Measurements from ENCODE around the gene MAP3K3. TPM values are rescaled to one million over a fixed set of nuclear protein-coding genes. Genes with fewer than 3 reads are reported as not detected.

Gene MAP3K3
- total RNA-seq, 1 experiment from 2014 or later: 24.3 TPM

GRCh38 chr17:63702721-63703015 is 80.5 kb downstream of the MAP3K3 start:
- no peak overlapping the region for H3K18ac ChIP-seq (ENCODE audit: insufficient read length, low read depth, low read length)
- H3K56ac ChIP-seq (ENCODE audit: insufficient read length, low read depth, low read length): no peak overlapping the region
- peak overlapping the region in 1 of 2 experiments; percentile 54; a peak in 2 of 5 replicates for H3K4me3 Mint-ChIP-seq
- H2BK120ac ChIP-seq (ENCODE audit: low read depth, low read length, poor library complexity, severe bottlenecking): no peak overlapping the region
- WGBS (ENCODE audit: extremely low coverage, insufficient read length, low lambda C conversion rate): no CpG with 5 or more reads among the region's 6 CpGs
- no peaks in the 10 kb centered on the region; the same call in 1 of the 2 replicates for H3K4me1 ChIP-seq (ENCODE audit: insufficient read depth, low read length)
- no peaks in the 10 kb centered on the region for H3K9me3 Mint-ChIP-seq
- H3K14ac ChIP-seq (ENCODE audit: insufficient read depth, low read length): no peak overlapping the region
- no peak overlapping the region for H3T11ph ChIP-seq (ENCODE audit: low read length)
- no peak for DNase-seq
- no peaks in the 10 kb centered on the region for H4K20me1 ChIP-seq (ENCODE audit: control insufficient read depth, insufficient read depth, insufficient read length)
- no peak overlapping the region for H4K8ac ChIP-seq (replicated peaks; ENCODE audit: insufficient read length, low read depth, low read length)
- H3K9me3 ChIP-seq (ENCODE audit: control insufficient read depth, low read depth, low read length): no peaks in the 10 kb centered on the region
- H2AFZ ChIP-seq (ENCODE audit: low read length): no peak overlapping the region
- no peak overlapping the region for H2BK15ac ChIP-seq (ENCODE audit: low read depth, low read length)
- no peak overlapping the region for H4K91ac ChIP-seq (ENCODE audit: insufficient read length, low read depth, low read length)
- H3K36me3 Mint-ChIP-seq (ENCODE audit: insufficient read depth in 1 of 3, low read depth in 3 of 3): peaks cover 4 to 40% (median 22%) of the 10 kb centered on the region in 3 experiments
- H3K27me3 Mint-ChIP-seq (ENCODE audit: low read depth): peaks cover 5% of the 10 kb centered on the region
- no peak overlapping the region for H3K4me2 ChIP-seq (ENCODE audit: insufficient read depth, insufficient read length, low read length)
- no peaks in the 10 kb centered on the region for H3K27me3 ChIP-seq (ENCODE audit: insufficient read depth, low read length)
- no peak overlapping the region for H3K27ac ChIP-seq (ENCODE audit: insufficient read length, low read depth, low read length)
- no peak overlapping the region for H2BK20ac ChIP-seq (ENCODE audit: low read depth, low read length, poor library complexity, severe bottlenecking)
- peaks cover 23 to 30% of the 10 kb centered on the region in 2 experiments for H3K4me1 Mint-ChIP-seq
- H3K4ac ChIP-seq (ENCODE audit: low read depth, low read length): no peak overlapping the region
- no peak overlapping the region for H2BK5ac ChIP-seq (ENCODE audit: insufficient read length, low read length)
- no peak overlapping the region for H2BK12ac ChIP-seq (ENCODE audit: insufficient read length, low read depth, low read length)
- H2AK5ac ChIP-seq (ENCODE audit: insufficient read length, low read length): no peak overlapping the region
- no peaks in the 10 kb centered on the region for H3K79me2 ChIP-seq (ENCODE audit: insufficient read depth, low read length)
- no peaks in the 10 kb centered on the region for H3K79me1 ChIP-seq (ENCODE audit: insufficient read depth, low read depth, low read length, poor library complexity, severe bottlenecking)
- no peak overlapping the region for H3K23ac ChIP-seq (ENCODE audit: insufficient read length, low read depth, low read length)
- TF ChIP-seq, protein P1, sequence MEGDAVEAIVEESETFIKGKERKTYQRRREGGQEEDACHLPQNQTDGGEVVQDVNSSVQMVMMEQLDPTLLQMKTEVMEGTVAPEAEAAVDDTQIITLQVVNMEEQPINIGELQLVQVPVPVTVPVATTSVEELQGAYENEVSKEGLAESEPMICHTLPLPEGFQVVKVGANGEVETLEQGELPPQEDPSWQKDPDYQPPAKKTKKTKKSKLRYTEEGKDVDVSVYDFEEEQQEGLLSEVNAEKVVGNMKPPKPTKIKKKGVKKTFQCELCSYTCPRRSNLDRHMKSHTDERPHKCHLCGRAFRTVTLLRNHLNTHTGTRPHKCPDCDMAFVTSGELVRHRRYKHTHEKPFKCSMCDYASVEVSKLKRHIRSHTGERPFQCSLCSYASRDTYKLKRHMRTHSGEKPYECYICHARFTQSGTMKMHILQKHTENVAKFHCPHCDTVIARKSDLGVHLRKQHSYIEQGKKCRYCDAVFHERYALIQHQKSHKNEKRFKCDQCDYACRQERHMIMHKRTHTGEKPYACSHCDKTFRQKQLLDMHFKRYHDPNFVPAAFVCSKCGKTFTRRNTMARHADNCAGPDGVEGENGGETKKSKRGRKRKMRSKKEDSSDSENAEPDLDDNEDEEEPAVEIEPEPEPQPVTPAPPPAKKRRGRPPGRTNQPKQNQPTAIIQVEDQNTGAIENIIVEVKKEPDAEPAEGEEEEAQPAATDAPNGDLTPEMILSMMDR (conservative IDR thresholded peaks at IDR 0.05): no peak
- H3K9ac ChIP-seq (ENCODE audit: extremely low read depth, insufficient read length, low read length): no peak overlapping the region
- H3K27ac Mint-ChIP-seq: peak overlapping the region in 1 of 3 experiments; percentile 39; a peak in 1 of 7 replicates
- peaks cover 20% of the 10 kb centered on the region for H3K23me2 ChIP-seq (ENCODE audit: insufficient read length, low read depth, low read length, poor library complexity, severe bottlenecking)
- H4K5ac ChIP-seq (ENCODE audit: insufficient read length, low read depth, low read length): no peak overlapping the region
